ENCODE results near the gene SERTM2. TPM values are rescaled to one million over a fixed set of nuclear protein-coding genes. Genes with fewer than 3 reads are reported as not detected.
"Not testable (repeated sequence)": the region's sequence is repeated elsewhere in the genome, so short reads cannot be mapped to it uniquely, and the experiment has no call there.

Gene SERTM2
- total RNA-seq, 4 donors from 2014 or later: 0.69 to 21.3 (median 7.9) TPM

GRCh38 chrX:111543212-111543741, 31.8 kb downstream of the SERTM2 start:
- no peak for DNase-seq
- no peak for TF ChIP-seq CTCF (IDR thresholded peaks at IDR 0.05)
- TF ChIP-seq POLR2A (IDR thresholded peaks at IDR 0.05): no peak
- Histone ChIP-seq H3K4me3 (no peak overlapping the region), H3K4me1 (no peaks in the 10 kb centered on the region), H3K27ac (no peak overlapping the region), H3K36me3 (no peaks in the 10 kb centered on the region), H3K9me3 (no peaks in the 10 kb centered on the region), H3K27me3 (peaks cover 0 to 7% of the 10 kb centered on the region in 2 donors)
- intact Hi-C loops (cut with DNase I; ENCODE audit: low total_unique reads): no loop called here

- H3K9me3 ChIP-seq; H3K36me3 ChIP-seq; intact Hi-C loops (cut with DNase I; ENCODE audit: low total_unique reads); H3K27ac ChIP-seq; H3K4me1 ChIP-seq; H3K4me3 ChIP-seq; H3K27me3 ChIP-seq; DNase-seq: not testable (repeated sequence)
Measured at GRCh38 chrX:111549235-111549634, 37.8 kb downstream of the SERTM2 start.

- H3K4me3 ChIP-seq: no peak overlapping the region
- no peaks in the 10 kb centered on the region for H3K9me3 ChIP-seq
- H3K36me3 ChIP-seq: no peaks in the 10 kb centered on the region
- TF ChIP-seq POLR2A (IDR thresholded peaks at IDR 0.05) (no peak), CTCF (IDR thresholded peaks at IDR 0.05) (no peak)
- no peaks in the 10 kb centered on the region for H3K4me1 ChIP-seq
- H3K27me3 ChIP-seq: no peaks in the 10 kb centered on the region
- intact Hi-C loops (cut with DNase I; ENCODE audit: low total_unique reads): no loop called here
- no peak overlapping the region for H3K27ac ChIP-seq
- DNase-seq: no peak
Measured at GRCh38 chrX:111555406-111555958, 44.0 kb downstream of the SERTM2 start.

GRCh38 chrX:111560801-111561200, 49.4 kb downstream of the SERTM2 start:
- no peaks in the 10 kb centered on the region for H3K4me1 ChIP-seq
- no peak overlapping the region for H3K27ac ChIP-seq
- intact Hi-C loops (cut with DNase I; ENCODE audit: low total_unique reads): no loop called here
- DNase-seq: no peak
- TF ChIP-seq POLR2A (IDR thresholded peaks at IDR 0.05): no peak
- TF ChIP-seq CTCF (IDR thresholded peaks at IDR 0.05): no peak
- H3K36me3 ChIP-seq: no peaks in the 10 kb centered on the region
- H3K4me3 ChIP-seq: no peak overlapping the region
- H3K27me3 ChIP-seq: no peaks in the 10 kb centered on the region
- no peaks in the 10 kb centered on the region for H3K9me3 ChIP-seq

GRCh38 chrX:111561851-111562250, 50.4 kb downstream of the SERTM2 start:
- TF ChIP-seq CTCF (IDR thresholded peaks at IDR 0.05) (no peak), POLR2A (IDR thresholded peaks at IDR 0.05) (no peak)
- H3K4me3 ChIP-seq: no peak overlapping the region
- H3K27ac ChIP-seq: no peak overlapping the region
- no peaks in the 10 kb centered on the region for H3K36me3 ChIP-seq
- DNase-seq: no peak
- no peaks in the 10 kb centered on the region for H3K27me3 ChIP-seq
- no peaks in the 10 kb centered on the region for H3K4me1 ChIP-seq
- intact Hi-C loops (cut with DNase I; ENCODE audit: low total_unique reads): no loop called here
- H3K9me3 ChIP-seq: no peaks in the 10 kb centered on the region
